Hepatocyte (in vitro differentiated cells): ENCODE measurements around the gene TTC7B. TPM values are rescaled to one million over a fixed set of nuclear protein-coding genes. Genes with fewer than 3 reads are reported as not detected.

Experiments
- DNase-seq: peaks from one replicate; pipeline ENCODE4 v3.0.0-alpha.2; 2016; ENCODE audit warnings: low spot score
- H2AFZ ChIP-seq: fragments of 200-600 bp; sonication (generic); 2 replicates; pipeline ENCODE4 v1.6.0; 2016; ENCODE audit warnings: antibody characterized with exemption, mild to moderate bottlenecking
- H3K27ac ChIP-seq: fragments of 200-600 bp; sonication (generic); 2 replicates; pipeline ENCODE4 v1.5.1; 2016; ENCODE audit warnings: mild to moderate bottlenecking
- H3K27me3 ChIP-seq: fragments of 200-600 bp; sonication (generic); 2 replicates; pipeline ENCODE4 v1.6.1; 2016
- H3K36me3 ChIP-seq: fragments of 200-600 bp; sonication (generic); replicated peaks from 2 replicates; pipeline ENCODE4 v1.5.1; 2016; ENCODE audit warnings: low read depth; ENCODE audit not compliant: insufficient read depth
- H3K4me1 ChIP-seq: fragments of 200-600 bp; sonication (generic); 2 replicates; pipeline ENCODE4 v1.5.1; 2016; ENCODE audit warnings: mild to moderate bottlenecking, moderate library complexity; ENCODE audit not compliant: insufficient read depth
- H3K4me2 ChIP-seq: fragments of 200-600 bp; sonication (generic); 2 replicates; pipeline ENCODE4 v1.6.0; 2016
- H3K4me3 ChIP-seq: fragments of 200-600 bp; sonication (generic); 2 replicates; pipeline ENCODE4 v1.5.1; 2016; ENCODE audit warnings: mild to moderate bottlenecking
- H3K79me2 ChIP-seq: fragments of 200-600 bp; sonication (generic); 2 replicates; pipeline ENCODE4 v1.6.0; 2017; ENCODE audit warnings: mild to moderate bottlenecking
- H3K9me2 ChIP-seq: fragments of 200-600 bp; sonication (generic); replicated peaks from 2 replicates; pipeline ENCODE4 v1.6.0; 2017; ENCODE audit warnings: mild to moderate bottlenecking; ENCODE audit not compliant: insufficient read depth
- H3K9me3 ChIP-seq: fragments of 200-600 bp; sonication (generic); 2 replicates; pipeline ENCODE4 v1.5.1; 2016; ENCODE audit warnings: low read depth, mild to moderate bottlenecking
- H4K20me1 ChIP-seq: fragments of 200-600 bp; sonication (generic); 2 replicates; pipeline ENCODE4 v1.6.0; 2016; ENCODE audit warnings: mild to moderate bottlenecking; ENCODE audit not compliant: insufficient read depth, poor library complexity, severe bottlenecking
- CTCF ChIP-seq: fragments of 200-600 bp; sonication (generic); IDR thresholded peaks from 2 replicates; pipeline ENCODE4 v1.5.1; 2016; ENCODE audit warnings: antibody characterized with exemption, mild to moderate bottlenecking; ENCODE audit not compliant: poor library complexity
- EZH2 ChIP-seq: fragments of 200-600 bp; sonication (generic); IDR thresholded peaks from 2 replicates; pipeline ENCODE4 v1.6.1; 2016; ENCODE audit warnings: antibody characterized with exemption, mild to moderate bottlenecking, borderline replicate concordance
- EZH2phosphoT487 ChIP-seq: fragments of 200-600 bp; sonication (generic); IDR thresholded peaks from one replicate; pipeline ENCODE4 v1.6.1; 2018; ENCODE audit warnings: antibody characterized with exemption, mild to moderate bottlenecking, low read depth, moderate library complexity; ENCODE audit not compliant: unreplicated experiment, severe bottlenecking
- WGBS: methylation state at CpG from one replicate; pipeline ENCODE4 v1.1.6; 2016; ENCODE audit warnings: low lambda C conversion rate; ENCODE audit errors: missing lambda C conversion rate; 5-methylcytosine and 5-hydroxymethylcytosine counted together
- polyA plus RNA-seq: library from polyadenylated mRNA; unstranded; fragments of >200 nt; fragmentation: Nextera tagmentation; extraction: Ambion mirVana; gene quantifications from 2 replicates; pipeline ENCODE4 v1.2.1, GENCODE V29; 2016
- total RNA-seq: library from RNA; depleted of rRNA; stranded (reverse); fragments of >200 nt; gene quantifications from 2 replicates; pipeline ENCODE4 v1.2.3, GENCODE V29; 2014

Gene TTC7B
- total and polyA plus RNA-seq, 2 experiments from 2014 or later, result 10.7 to 25.5 TPM

- Histone ChIP-seq H3K27ac (peak overlapping the region; percentile 44), H3K4me1 (no peaks in the 10 kb centered on the region), H2AFZ (no peak overlapping the region), H4K20me1 (no peaks in the 10 kb centered on the region), H3K36me3 (no peaks in the 10 kb centered on the region), H3K9me3 (no peaks in the 10 kb centered on the region), H3K27me3 (no peaks in the 10 kb centered on the region), H3K4me3 (no peak overlapping the region), H3K4me2 (no peak overlapping the region), H3K79me2 (no peaks in the 10 kb centered on the region), H3K9me2 (no peaks in the 10 kb centered on the region)
- no peak for TF ChIP-seq CTCF
- no peak for TF ChIP-seq EZH2phosphoT487
- TF ChIP-seq EZH2, result no peak
- 75% methylated on average over 1 of the region's 1 CpG for WGBS
- no peak for DNase-seq
Measured at GRCh38 chr14:90714811-90715210, 101.4 kb downstream of the TTC7B start.

GRCh38 chr14:90704738-90705392, 111.4 kb downstream of the TTC7B start:
- H3K4me3 ChIP-seq, result no peak overlapping the region
- H4K20me1 ChIP-seq, result no peaks in the 10 kb centered on the region
- no peak for TF ChIP-seq CTCF
- no peak for TF ChIP-seq EZH2
- TF ChIP-seq EZH2phosphoT487, result no peak
- H3K4me2 ChIP-seq, result no peak overlapping the region
- H2AFZ ChIP-seq, result no peak overlapping the region
- no peaks in the 10 kb centered on the region for H3K4me1 ChIP-seq
- no peaks in the 10 kb centered on the region for H3K27me3 ChIP-seq
- no peak overlapping the region for H3K27ac ChIP-seq
- H3K36me3 ChIP-seq, result no peaks in the 10 kb centered on the region
- no peak for DNase-seq
- WGBS, result 62% methylated on average over 9 of the region's 9 CpGs
- H3K79me2 ChIP-seq, result no peaks in the 10 kb centered on the region
- H3K9me2 ChIP-seq, result no peaks in the 10 kb centered on the region
- H3K9me3 ChIP-seq, result no peaks in the 10 kb centered on the region

GRCh38 chr14:90703841-90704737, 112.1 kb downstream of the TTC7B start:
- Histone ChIP-seq H3K4me3 (no peak overlapping the region), H4K20me1 (no peaks in the 10 kb centered on the region), H3K27me3 (no peaks in the 10 kb centered on the region), H3K9me2 (no peaks in the 10 kb centered on the region), H3K36me3 (no peaks in the 10 kb centered on the region), H2AFZ (no peak overlapping the region), H3K9me3 (no peaks in the 10 kb centered on the region), H3K4me1 (no peaks in the 10 kb centered on the region), H3K4me2 (no peak overlapping the region), H3K27ac (no peak overlapping the region), H3K79me2 (no peaks in the 10 kb centered on the region)
- WGBS, result 73% methylated on average over 14 of the region's 14 CpGs
- no peak for DNase-seq
- TF ChIP-seq EZH2 (no peak), EZH2phosphoT487 (no peak), CTCF (no peak)
